Medulla oblongata (tissue), 1 donor: ENCODE measurements around the gene EFL1.
A peak's percentile ranks its signal among the peaks of the same experiment; 100 is the strongest.
"Not testable (repeated sequence)": the region's sequence is repeated elsewhere in the genome, so short reads cannot be mapped to it uniquely, and the experiment has no call there.

Experiments
- DNase-seq: peaks from one replicate; pipeline ENCODE4 v3.0.0-alpha.2; 2015; ENCODE audit errors: extremely low spot score

EFL1 gene

DNA sequence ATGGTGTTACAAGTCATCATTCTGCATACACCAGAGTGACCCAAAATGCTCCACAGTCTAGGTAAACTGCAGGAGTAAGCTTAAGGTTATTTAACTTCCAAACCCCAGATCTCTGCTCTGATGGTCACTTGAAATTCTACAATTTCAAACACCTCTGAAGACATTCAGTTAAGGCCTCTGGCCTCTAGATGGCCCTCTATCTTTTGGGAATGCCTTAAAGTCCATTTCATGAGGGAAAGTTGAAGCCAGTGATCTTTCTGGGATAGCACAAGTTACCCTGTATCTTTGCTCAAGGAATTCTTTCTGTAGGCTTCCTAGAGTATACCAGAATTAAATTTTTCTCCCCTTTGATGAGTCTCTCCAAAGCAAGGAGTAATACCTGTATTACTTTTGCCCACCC is 18.7 kb upstream of the EFL1 start:
- DNase-seq, result not testable (repeated sequence)

- no peak for DNase-seq
Measured at GRCh38 chr15:82275410-82275809, 12.9 kb upstream of the EFL1 start.

DNA sequence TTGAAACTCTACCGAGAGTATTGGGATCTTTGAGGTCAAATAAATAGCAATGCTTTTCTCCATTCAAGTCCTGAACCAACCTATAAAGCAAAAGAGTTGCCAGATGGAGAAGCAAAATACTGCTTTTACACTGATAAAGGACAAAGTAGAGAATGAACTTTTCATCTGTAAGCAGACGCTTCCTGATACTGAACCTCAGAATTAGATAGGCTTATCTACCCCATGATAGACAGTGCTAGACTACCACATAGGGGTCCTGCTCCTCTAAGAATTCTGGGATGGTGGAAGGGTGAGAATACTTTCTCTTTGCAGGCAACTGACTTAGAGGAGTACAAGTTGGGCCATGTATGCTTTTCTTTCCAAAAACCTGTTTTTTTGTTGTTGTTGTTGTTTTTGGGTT is 9.6 kb upstream of the EFL1 start:
- no peak for DNase-seq

- not testable (repeated sequence) for DNase-seq
Measured at GRCh38 chr15:82268454-82268853, 5.9 kb upstream of the EFL1 start.

DNA sequence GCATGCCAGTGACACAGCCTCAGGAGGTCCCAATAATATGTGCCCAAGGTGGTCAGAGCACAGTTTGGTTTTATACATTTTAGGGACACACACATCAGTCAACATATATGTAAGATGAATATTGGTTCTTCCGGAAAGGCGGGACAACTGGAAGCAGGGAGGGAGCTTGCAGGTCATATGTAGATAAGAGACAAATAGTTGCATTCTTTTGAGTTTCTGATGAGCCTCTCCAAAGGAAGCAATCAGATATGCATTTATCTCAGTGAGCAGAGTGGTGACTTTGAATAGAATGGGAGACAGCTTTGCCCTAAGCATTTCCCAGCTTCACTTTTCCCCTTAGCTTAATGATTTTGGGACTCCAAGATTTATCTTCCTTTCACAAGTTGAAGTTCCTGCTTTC is 4.6 kb upstream of the EFL1 start:
- not testable (repeated sequence) for DNase-seq

GRCh38 chr15:82263350-82263749 is 816 bp upstream of the EFL1 start:
- DNase-seq, result no peak

DNA sequence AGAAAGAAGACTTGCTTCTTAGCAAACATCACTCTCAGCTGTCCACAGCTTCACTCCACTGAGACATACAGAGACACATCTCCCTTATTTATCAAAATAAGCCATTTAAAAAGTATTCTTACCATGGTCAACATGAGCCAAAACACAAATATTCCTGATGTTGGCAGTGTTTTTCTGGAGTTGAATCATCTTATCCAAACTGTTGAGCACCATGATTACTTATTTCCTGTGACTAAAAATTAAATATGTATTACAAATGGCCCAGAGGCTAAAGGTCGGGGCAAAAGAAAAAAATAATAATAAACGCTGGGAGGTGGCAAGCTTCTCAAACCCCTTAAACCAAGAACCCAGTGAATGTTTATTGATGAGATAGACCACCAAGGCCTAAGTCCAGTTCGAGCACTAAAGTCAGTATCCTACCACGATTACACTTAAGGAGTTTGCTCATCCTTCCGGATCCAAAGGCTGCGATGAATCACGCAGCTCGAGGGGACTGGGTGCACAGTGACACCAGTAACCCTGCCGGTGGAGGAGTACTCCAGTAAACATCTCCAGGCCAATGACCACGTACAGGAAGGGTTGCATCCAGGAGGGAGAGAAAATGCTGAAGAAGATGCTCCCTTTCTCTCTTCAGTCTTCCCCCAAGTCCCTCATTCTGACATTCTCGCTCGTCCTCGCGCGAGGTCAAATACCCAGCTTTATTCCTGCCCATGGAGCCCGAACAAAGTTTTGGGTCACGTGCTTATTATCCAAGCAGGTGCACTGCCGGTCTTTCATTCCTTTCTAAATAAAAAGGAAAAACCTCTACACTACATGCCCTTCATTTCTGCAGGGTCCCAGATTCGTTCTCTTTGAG is 740 bp downstream of the EFL1 start:
- peak; percentile 24 for DNase-seq

DNA sequence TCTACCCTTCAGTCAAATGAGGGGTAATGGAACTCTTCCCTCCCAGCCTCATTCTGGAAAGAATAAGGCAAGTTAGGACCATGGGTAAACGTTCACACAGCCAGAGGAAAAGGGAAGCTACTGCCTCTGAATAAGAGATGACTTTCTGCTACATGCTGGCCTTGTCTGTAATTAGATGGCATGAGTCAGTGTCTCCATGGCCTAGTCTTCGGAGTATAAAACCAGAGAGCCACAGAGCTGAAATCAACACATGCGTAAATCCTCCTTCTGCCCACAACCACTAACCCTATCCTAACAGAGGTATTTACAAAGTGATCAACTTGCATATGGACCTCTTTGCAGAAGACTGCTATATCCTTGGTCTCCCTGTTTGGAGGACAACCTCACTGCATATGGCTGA is 14.3 kb downstream of the EFL1 start:
- DNase-seq, result not testable (repeated sequence)

- not testable (repeated sequence) for DNase-seq
Measured at GRCh38 chr15:82245956-82246355, 16.6 kb downstream of the EFL1 start.

DNA sequence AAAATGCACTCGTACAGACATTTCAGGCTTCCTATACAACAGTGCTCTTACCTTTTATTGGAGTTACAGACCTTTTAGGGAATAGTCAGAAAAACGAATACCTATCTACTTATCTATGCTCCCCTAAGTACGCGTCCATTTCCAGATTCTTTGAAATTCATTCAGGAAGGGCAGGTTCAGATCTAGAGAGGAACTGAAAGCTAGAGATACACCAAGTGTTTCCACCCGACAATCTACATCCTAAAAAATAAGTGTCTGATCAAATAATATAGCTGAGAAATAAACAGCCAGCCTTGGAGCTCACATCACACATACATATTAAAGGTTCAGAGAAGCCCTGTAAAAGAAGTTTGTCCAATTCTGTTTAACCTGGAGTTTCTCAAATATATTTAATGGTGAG is 18.9 kb downstream of the EFL1 start:
- DNase-seq, result not testable (repeated sequence)

DNA sequence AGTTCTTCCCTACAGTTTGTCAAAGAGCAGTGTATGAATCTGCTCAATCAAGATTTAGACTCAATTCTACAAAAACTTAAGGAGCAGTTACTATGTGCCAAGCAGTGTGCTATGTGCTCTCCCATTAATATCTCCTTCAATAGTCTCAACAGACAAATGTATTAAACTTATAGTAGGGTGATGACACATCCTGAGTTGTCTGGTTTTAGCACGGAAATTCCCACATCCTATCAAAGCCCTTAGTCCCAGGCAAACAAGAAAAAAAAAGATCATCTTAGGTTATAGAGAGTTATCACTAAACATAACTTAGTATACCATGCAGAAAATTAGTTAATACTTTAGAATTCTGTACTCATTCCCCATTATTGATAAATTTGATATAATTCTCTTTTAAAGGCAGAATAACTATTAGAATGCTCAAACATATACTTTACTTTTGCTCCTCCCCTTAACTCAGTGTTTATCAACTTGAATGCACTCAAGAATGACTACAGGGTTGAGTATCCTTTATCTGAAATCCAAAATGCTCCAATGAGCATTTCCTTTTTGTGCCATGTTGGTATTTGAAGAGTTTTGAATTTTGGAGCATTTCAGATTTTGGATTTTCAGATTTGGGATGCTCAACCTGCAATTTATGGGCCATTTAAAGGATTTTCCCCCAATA is 20.6 kb downstream of the EFL1 start:
- not testable (repeated sequence) for DNase-seq

- DNase-seq, result no peak
Measured at GRCh38 chr15:82239685-82240391, 22.7 kb downstream of the EFL1 start.

DNA sequence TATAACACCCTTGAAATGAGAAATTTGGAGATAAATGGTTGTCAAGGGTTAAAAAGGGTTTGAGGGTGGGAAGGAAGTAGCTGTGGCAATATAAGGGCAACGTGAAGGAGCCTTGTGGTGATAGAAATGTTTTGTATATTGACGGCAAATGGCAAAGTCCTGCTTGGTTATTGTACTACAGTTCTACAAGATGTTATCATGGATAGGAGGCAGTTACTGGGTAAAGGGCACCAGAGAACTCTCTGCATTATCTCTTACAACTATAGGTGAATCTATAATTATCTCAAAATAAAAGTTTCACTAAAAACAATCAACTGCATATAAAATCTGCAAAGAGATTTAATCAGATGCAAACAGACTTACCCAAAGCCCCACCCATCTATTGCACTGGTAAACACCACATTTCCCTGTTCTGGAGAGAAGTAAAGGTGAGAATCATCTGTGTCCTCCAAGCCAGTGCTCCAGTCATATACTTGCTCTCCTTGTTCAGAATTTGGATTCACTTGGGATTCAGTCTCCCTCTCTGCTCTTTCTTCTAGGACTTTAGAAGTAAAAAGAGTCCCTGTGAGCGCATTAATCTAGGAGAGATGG is 24.5 kb downstream of the EFL1 start:
- DNase-seq, result not testable (repeated sequence)

- no peak for DNase-seq
Measured at GRCh38 chr15:82231842-82232241, 30.7 kb downstream of the EFL1 start.

DNA sequence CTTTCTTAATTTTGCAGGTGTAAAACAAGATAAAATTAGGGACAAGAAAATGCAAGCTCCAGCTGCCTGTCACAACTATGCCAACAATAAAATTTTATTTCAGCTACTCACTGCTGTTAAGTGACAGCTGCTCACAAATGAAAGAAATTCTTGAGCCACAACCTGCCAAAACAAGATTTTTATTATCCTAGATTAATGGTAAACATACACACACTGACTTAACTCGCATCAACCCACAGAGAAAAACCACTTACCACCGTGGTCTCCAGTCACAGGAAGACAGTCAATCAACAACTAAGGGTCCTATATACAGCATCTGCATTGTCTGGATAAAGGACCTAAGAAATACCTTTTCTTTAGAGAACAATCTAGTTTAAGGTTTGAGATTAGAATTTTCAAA is 31.3 kb downstream of the EFL1 start:
- no peak for DNase-seq

- DNase-seq, result no peak
Measured at GRCh38 chr15:82228750-82229149, 33.8 kb downstream of the EFL1 start.

DNA sequence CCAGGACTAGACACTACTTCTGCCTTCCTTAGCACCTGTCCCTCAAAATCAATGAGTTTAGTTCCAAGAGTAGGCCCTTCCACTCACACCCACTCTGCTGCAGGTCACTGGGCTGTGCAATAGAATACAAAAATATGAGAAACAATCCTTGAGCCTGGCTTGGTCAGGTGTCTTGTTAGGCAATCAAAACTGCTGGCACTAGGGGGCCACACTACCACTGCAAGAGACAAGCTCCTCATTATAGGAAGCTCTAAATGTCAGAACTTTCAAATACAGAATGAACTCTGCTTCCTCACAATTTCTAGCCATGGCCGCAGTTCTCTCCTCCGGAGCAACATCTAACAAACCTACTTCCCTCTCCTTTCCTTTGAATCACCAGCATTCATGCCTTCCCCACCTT is 41.0 kb downstream of the EFL1 start:
- DNase-seq, result peak; percentile 56

DNA sequence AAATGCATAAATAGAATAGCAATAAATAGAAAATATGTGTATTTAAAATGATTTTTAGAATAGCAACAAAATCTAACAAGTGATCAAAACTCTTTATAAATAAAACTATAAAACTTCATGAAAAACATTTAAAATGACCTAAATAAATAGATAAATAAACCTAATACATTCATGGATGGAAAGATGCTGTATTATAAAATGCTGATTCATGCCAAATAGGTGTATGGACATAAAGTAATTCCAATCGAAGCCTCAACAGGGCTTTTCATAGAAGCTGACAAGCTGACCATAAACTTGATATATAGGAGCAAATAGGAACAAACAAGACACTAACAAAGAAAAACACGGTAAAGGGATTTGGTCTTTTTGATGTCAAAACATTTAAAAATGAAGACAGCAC is 46.4 kb downstream of the EFL1 start:
- not testable (repeated sequence) for DNase-seq

GRCh38 chr15:82212201-82212600 is 50.3 kb downstream of the EFL1 start:
- DNase-seq, result not testable (repeated sequence)

DNA sequence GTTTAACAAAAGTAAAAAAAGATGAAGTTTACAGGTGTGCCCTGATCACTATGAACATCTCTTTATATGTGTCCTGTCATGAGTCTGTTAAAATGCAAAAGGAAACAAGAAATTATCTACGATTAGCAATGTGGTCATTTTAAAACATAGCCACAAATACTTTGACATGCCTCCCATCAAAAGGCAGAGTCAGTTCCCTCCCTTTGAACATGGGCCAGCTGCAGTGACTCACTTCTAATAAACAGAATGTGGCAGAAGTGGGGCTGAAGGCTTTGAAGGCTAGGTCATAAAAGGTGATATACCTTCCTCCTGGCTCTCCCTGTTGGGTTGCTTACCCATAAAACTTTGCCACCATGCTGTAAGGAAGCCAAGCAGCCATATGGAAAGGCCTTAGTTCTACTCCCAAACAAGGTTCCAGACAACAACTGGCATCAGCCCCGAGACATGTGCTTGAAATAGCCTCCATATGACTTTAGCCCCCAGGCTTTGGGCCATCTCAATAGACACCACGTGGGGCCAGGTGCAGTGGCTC is 52.4 kb downstream of the EFL1 start:
- not testable (repeated sequence) for DNase-seq

- DNase-seq, result not testable (repeated sequence)
Measured at GRCh38 chr15:82204575-82204974, 58.0 kb downstream of the EFL1 start.
